CD4-positive, alpha-beta T cell treated with Interleukin-17A for 1 hour (primary cell): Measurements from ENCODE around the gene RERE.
A peak's percentile ranks its signal among the peaks of the same experiment; 100 is the strongest.

ENCODE experiments used
- DNase-seq: peaks from one replicate; pipeline ENCODE4 v3.0.0-alpha.2; 2020

The RERE gene

DNA sequence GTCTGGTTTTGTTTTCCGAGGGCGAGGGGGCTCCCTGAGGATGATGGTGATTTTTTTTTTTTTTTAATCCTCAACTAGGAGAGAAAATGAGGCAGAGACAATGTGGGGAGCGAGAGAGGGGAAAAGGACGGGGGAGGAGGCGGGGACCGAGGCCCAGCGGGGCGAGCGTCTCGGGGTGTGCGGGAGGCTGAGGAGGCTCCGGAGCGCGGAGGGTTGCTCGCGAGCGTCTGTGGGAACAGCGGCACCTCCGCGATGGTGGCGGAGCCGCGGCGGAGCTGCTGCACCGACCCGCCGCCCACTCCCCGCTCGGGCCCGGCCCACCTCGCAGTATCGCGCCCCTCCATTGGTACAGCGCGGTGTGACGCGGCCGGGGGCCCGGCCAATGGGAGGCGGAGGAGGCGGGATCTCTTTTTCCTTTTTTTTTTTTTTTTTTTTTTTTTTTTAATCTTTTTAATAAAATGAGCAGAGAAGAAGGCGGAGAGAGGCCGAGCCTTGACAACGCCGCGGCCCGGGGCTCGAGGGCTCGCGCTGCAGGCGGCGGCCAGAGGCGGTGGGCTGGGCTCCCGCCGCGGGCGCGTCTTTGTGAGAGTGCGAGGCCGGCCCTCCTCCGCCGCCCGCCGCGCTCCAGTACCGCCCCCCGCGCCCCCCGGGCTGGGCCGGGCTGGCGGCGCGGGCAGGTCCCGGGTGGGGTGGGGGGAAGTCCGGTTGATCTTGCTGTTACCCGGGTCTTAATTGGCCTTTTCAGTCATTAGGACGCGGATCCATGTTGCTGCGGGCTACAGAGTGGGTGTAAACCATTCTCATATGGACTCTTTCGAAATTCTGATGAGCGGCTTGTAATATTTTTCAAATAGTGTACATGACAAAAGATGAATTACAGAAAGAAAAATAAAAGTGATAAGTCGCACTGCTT is at the start of gene RERE:
Gene RERE, minus strand, starts transcription at position 229 of the 913 bp plus-strand sequence.
- peak; percentile 97 for DNase-seq

DNA sequence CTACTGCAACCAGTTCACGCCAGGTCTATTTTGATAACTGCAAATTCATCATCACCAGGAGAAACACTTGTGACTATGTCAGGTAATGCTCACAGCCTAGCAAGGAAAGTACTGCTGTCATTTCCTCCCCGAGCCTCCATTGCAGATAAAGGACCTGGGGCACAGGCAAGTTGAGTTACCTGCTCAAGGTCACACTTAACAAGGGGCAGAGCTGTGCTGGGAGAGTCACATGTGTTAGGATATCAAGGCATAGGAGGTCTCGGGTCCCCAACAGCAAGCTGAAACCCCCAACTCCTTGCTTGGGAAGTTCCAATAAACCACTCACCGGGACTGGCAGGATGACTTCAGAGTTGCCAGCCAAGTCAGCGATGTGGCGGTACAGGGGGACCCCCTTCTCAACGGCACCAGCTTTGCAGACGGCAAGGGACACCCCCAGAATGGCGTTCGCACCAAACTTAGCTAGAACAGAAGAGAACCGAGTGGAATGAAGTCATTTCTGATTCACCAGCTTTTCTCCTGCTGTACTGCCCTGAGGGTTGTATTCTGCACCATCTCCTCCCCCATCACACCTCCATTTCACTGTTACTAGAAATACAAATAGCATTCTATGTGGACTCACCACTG is 49.5 kb upstream of the RERE start:
- no peak for DNase-seq

DNA sequence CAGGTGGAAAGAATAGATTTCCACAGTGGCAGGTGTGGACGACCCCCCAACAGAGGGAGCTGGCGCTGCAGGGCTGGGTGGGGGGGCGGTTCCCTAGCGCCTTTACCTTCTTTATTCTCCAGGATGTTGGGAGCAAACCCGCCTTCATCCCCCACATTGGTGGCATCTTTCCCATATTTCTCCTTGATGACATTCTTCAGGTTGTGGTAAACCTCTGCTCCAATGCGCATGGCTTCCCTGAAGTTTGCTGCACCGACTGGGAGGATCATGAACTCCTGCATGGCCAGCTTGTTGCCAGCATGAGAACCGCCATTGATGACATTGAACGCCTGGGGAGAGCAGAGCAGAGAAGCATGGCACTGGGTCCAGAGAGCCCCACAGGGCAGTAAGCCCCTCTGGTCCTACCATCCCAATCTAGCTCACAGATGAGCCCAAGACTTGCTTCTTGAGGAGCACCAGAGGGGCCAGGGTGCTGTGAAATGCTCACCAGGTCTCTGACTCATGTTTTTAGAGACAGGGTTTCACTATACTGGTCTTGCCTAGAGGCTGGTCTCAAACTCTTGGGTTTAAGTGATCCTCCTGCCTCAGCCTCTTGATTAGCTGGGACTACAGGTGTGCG is 48.8 kb upstream of the RERE start:
- no peak for DNase-seq

DNA sequence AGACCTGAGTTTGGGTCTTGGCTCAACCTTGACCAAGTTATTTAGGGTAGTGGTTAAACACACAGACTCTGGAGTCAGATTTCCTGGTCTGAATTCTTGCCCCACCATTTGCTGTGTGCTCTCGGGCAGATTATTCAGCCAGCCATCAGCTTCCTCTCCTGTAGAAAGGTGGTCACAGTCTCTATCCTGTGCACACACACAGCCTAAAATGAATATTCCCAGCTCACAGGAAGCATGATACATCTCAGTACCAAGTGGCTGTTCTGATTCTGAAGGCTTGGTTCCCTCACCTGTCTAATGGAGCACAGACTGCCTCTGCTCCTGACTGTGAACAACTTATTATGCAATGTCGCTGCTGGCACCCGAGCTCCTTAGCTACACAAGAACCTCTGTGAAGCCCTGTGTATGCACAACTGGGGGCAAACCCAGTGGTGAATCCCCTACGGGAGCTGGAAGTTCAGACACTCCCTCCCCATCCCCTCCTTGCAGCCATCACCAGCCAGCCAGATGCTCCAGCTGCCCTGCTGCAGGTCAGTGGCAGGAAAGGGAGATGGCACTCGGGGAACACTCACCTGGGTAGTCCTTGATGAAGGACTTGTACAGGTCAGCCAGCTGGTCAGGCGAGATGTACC is 47.4 kb upstream of the RERE start:
- DNase-seq: no peak

DNA sequence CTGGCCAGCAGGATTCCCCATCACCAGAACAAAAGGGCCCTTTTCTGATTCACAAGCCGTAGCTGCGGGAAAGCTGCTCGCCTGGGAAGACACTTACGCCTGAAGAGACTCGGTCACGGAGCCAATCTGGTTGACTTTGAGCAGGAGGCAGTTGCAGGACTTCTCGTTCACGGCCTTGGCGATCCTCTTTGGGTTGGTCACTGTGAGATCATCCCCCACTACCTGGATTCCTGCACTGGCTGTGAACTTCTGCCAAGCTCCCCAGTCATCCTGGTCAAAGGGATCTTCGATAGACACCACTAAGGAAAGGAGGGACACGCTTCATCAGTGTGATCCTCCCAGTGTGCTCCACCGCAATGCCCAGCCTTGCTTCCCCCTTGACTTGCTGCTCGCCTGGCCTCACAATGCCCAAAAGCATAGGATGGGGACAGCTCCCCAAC is 46.4 kb upstream of the RERE start:
- no peak for DNase-seq

DNA sequence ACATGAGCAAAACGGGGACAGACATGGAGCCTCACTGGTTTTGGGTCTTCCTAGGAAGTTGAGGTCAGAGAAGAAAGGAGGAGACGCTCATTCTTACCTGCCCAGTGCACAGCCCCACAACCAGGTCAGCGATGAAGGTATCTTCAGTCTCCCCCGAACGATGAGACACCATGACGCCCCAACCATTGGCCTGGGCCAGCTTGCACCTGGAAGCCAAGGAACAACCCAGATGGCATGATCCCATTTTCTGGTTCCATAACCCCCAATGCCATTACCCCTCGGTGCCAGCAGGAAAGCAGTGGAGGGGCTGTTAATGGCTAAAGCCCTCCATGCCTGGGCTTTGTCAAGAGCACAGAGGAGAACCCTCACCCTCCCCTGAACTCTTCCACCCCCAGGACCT is 45.7 kb upstream of the RERE start:
- no peak for DNase-seq

DNA sequence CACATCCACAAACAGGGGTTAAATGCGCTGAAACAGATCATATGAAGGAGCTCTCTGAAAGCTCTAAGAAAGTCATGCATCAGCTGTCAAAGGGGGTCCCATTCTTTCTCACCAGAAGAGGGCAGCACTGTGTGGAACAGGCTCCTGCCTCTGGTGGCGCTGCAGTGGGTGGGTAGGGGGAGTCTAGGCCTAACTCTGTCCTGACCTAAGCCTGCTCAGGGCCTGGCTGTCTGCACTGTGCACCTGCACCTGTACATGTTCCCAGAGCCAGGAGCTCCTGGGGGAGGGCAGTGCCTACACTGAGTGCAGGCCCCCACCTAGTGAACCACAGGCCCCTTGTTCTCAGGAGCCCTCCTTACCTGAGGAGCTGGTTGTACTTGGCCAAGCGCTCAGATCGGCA is 45.1 kb upstream of the RERE start:
- DNase-seq: peak; percentile 65

DNA sequence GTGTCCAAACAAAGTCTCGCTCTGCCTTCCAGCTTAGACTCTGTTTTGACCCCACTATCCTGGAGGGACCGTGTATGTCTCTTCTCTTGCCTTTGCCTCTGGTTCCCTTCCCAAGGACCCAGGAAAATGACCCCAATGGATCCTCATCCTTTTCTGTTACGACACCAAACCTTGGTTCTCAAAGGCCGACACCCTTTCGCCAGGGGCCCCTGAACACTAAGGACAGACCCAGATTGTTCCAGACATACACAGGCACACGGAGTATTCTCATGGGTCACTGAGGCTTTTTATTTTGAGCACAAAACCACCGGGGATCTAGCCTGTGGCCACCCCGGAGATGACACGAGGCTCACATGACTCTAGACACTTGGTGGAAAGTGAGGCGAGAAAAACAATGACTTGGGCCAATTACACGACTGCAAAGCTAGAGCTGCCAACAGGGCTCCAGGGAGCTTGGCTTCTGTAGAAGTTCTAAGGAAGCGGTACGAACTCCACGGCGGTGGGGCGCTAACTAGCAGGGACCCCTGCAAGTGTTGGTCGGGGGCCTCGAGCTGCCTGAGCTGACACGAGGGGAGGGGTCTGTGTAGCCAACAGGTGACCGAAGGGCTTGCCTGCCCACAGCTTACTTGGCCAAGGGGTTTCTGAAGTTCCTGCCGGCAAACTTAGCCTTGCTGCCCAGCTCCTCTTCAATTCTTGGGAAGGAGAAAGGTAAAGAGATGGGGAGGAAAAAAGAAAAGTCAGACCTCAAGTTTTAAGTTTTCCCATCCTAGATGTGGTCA is 43.5 kb upstream of the RERE start:
- no peak for DNase-seq

DNA sequence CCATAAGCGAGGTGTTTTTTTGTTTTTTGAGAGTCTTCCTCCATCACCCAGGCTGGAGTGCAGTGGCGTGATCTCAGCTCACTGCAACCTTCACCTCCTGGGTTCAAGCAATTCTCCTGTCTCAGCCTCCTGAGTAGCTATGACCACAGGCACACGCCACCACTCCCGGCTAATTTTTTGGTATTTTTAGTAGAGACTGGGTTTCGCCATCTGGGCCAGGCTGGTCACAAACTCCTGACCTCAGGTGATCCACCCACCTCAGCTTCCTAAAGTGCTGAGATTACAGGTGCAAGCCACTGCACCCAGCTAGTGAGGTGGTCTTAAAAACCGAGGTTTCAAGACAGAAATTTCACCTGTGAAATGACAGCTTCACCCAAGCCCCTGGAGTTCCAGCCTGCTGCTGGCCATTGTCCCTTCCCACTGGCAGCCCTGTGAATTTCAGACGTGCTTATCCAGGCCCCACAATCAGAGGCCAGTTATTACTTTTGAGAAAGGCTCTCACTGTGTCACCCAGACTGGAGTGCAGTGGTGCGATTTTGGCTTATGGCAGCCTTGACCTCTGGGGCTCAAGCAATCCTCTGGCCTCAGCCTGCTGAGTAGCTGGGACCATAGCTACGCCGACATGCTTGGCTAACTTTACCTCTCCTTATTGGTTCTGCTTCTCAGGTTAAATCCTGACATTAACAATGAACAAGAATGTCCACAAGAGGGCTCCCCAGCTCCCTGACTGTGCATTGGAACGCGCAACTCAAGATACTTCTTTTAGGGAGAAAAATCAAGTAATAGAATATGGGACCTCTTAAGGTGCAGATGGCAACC is 41.7 kb upstream of the RERE start:
- peak; percentile 75 for DNase-seq

DNA sequence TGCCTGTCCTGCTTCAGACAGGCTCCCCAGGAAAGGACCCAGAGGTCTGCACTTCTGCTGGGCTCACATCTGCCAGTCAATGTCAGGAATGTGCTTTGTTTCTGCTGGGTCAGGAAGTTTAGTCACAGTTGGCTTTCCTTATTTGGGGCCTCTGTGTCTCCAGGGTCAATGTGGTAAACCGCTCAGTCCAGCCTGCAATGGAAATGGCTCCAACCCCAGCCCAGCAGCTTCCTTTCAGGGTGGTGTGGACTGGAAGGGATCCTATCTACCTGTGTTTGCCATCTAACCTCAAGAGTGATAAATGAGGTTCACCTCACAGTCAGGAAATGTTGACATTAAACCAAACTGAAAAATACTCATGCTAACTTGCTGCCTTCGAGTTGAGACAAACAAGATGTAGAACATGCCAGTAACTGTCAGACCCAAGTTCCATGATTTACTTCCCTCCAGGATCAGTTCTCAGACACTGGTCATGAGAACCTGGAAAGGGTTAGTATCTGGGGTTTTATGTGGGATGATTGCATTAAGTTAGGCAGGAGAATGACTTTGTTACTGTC is 40.8 kb upstream of the RERE start:
- DNase-seq: no peak

DNA sequence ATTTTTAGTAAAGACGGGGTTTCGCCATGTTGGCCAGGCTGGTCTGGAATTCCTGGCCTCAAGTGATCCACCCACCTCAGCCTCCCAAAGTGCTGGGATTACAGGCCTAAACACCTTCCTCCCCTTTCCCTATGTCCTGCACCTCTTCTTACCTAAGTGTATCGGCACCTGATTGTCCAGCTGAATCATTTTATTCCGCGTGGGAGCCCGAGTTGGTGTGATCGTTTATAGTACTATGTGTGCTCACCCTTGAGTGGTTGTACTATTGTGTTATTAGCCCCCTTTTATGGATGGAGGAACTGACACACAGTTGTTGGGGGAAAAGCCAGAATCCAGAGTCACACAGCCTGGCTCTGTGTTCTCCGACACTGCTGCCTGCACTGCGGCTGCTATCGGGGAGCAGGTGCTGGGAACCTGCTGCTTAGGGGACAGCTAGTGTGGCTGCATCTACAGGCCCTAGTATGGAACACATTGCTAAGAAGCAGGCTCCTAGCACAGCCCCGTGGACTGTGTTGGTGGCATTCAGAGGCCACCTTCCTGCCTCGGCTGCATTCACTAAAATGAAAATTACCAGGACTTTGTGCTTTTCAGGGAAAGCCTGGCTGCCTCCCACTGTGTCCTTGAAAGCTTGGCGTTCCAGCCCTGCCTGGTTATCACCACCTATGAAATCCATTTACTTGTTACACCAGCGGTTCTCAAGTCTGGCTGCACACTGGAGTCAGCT is 39.4 kb upstream of the RERE start:
- no peak for DNase-seq

DNA sequence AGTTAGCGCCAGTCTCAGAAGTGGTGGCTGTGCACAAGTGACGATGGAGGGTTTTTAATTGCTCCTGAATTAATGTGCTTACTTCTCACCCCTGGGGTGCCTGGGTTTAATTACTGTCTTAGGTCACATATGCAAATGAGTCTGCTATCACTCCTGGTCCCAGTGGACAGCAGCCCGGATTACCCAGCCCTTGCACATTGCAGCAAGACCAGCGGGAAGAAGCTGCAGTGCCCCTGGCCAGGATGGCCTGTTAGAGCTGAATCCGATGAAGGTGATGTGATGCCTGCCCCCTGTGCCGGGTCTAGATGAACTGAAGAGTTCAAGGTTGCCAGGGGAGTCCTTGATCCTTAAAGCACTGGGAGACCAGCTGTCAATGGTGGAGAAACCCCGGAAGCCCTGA is 36.8 kb upstream of the RERE start:
- DNase-seq: no peak

DNA sequence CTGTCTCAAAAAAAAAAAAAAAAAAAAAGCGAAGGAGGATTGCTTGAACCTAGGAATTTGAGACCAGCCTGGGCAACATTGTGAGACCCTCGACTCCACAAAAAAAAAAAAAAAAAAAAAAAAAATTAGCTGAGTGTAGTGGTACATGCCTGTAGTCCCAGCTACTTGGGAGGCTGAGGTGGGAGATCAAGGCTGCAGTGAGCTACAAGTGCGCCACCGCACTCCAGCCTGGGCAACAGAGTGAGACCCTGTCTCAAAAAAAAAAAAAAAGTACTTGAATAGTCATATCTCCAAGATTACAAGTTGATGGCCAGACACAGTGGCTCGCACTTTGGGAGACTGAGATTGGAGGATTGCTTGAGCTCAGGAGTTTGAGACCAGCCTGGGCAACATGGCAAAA is 33.6 kb upstream of the RERE start:
- DNase-seq: no peak

DNA sequence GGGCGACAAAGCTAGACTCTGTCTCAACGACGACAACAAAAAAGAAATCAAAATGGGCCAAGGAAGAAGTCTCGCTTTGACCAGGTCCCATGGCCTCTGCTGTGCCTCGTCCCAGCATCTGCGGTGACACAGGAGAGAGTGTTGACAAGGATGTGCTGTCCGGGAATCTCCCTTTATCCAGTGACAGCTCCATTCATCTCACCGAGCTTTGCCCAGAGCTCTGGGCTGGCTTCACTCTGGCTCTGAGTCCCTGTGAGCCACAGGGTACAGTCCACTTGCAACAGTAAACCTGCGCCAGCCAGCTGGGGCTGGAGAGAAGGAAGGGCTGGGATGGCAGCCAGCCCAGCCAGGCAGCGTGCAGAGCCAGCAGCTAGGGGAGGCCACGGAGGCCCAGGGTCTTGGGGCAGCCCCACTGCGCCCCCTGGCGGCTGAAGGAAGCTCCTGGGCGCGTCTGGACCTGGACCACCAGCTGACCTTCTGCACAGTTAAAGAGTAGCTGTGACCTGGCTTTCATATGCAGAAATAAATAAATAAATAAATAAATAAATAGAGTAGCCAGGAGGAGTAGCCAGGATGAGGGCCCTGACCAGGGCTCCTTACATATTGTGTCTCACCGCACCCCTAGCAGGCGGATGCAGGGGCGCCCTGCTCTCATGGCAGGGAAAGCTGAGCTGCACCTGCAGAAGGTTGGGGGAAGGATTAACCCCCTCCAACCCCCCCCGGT is 31.4 kb upstream of the RERE start:
- peak; percentile 67 for DNase-seq

DNA sequence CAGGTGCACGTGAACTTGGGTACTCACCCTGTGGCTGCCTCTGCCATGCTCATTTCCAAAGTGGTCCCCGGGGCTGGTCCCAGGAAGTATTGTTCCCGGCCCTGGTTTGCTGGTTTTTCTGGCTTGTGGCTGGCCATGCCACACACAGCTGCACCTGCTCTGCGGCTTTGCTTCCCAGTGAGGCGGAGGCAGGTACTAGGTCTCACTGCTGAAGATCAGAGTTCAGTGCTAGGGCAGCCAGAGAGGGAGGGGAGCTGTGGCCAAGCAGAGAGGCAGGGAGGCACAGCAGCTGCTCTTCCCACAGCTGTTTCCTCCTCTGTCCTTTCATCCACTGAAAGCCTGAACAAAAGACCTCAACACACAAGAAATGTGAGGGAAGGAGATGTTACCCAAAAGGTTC is 30.6 kb upstream of the RERE start:
- DNase-seq: no peak

DNA sequence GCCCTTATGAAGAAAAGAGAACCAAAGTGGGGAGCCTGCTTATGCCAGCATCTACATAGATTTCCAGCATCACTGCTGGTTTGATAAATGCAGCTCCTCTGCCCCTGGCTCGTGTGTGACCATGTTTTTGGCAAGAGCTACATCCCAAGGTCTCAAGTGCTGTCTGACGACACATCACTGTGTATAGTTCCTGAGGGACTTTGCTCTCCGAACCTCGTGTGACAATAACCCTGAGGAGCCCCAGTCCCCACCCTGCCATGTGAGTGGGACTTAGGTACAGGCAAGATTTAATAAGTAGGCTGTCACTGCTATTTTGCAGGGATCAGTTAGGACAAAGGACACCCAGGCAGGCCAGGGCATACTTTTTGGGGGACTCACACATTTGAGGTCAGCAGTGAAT is 28.8 kb upstream of the RERE start:
- DNase-seq: no peak

DNA sequence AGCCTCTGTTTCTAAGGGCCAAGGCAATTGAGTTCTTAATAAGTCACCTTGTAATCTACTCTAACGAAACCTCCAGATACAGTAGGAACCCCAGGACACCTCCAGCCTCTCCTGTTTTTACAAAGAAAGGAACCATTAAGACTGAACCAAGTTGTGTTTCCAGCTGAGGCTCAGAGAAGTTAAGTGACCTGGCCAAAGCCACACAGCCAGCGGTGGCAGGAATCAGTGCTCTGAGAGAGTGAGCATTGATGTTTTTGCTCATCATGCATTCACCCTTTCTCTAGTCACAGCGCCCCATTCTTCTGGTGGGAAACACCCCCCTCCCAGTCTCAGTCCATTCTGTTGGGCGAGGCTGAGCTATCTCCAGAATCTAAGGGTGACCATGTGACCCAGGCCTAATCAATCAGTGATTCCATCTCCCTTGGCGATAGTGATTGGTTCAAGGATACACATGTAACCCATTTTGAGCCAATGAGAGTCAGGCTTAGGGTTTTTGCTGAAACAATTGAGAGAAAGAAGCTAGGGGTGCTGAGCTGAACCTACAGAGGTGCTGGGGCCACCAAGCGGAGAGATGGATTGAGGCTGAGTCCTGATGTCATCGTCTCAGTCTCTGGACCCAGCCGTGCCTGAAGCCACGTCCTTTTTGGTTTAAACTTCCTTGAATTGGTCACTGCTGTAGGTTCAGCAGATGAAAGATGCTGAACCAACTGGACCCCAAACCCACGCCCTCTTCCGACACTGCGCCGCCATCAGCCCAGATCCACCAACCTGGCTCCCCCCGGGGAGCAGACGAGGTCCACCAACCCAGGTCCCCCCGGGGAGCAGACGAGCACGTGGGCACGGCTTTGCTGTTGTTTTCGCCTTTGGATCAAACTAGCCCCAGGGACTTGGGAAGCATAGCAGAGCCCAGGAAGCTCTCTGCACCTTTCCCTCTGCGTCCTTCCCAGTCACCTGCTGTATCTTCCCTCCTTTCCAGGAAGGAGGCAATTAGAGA is 28.0 kb upstream of the RERE start:
- DNase-seq: no peak

DNA sequence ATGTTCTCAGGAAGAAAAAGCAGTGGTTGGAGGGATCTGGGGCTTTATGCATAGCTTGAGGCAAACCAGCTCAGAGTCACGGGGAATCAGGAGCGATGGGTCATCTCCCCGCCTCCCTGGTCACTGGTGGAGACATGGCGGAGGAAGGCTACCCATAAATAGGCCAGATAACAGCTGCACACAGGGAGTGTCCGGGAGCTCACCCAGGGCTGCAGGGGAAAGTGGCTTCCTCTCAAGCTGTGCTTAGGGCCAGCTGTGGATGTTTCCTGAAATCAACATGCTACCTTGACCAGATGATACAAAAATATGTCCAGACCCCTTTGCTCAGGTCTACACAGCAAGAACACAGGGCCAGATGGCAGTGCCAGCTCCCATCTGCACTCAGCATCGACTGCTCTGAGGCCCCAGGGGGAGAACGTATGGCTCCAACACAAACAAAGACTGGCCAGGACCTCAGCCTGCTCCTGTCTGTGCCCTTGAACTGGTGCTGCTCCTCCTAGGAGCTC is 27.1 kb upstream of the RERE start:
- DNase-seq: no peak

DNA sequence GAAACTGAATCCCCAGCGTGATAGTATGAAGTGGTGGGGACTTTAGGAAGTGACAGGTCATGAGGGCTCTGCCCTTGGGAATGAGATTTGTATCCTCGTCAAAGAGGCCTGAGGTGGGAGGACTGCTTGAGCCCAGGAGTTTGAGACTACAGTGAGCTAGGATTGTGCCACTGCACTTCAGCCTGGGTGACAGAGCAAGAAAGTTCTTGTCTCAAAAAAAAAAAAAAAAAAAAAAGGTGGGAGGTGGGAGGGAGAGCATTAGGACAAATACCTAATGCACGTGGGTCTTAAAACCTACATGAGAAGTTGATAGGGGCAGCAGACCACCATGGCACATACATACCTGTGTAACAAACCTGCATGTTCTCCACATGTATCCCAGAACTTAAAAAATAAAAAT is 24.0 kb upstream of the RERE start:
- no peak for DNase-seq
